ENCODE data around the gene LYSMD2. TPM values are rescaled to one million over a fixed set of nuclear protein-coding genes. Genes with fewer than 3 reads are reported as not detected.

The LYSMD2 gene
- polyA plus RNA-seq, 3 donors: 33.2 to 64.7 (median 50.5) TPM

- intact Hi-C loops (cut with micrococcal nuclease): loop anchor here in 1 of 2 donors (10.0 kb wide), 1 partner anchor 52 kb away; no protein-coding TSS in a partner anchor
- WGBS (ENCODE audit: insufficient coverage): no CpG with 5 or more reads among the region's 1 CpG
- H3K9me3 Mint-ChIP-seq: peaks cover 0 to 2% (median 0%) of the 10 kb centered on the region in 7 donors
Measured at GRCh38 chr15:51766341-51766740, 28.9 kb upstream of the LYSMD2 start.

GRCh38 chr15:51765751-51766150 lies 28.3 kb upstream of the LYSMD2 start:
- Mint-ChIP-seq H3K4me1 (peaks cover 27% of the 10 kb centered on the region), H3K27me3 (ENCODE audit: low read depth in 3 of 3) (no peaks in the 10 kb centered on the region), H3K4me3 (no peak overlapping the region), H3K9me3 (peaks cover 0 to 2% (median 0%) of the 10 kb centered on the region in 7 donors), H3K27ac (no peak overlapping the region), H3K36me3 (peaks cover 36 to 38% of the 10 kb centered on the region in 2 donors)
- Histone ChIP-seq H3K36me3 (replicated peaks in 1 of 2; ENCODE audit: control insufficient read depth in 1 of 2, insufficient read depth in 2 of 2, low read length in 2 of 2) (peaks cover 19 to 30% of the 10 kb centered on the region in 2 donors), H3K9me3 (replicated peaks in 1 of 2; ENCODE audit: control insufficient read depth in 1 of 2, insufficient read depth in 1 of 2, low read length in 2 of 2) (no peaks in the 10 kb centered on the region), H3K4me2 (replicated peaks; ENCODE audit: extremely low read depth, low read length, poor library complexity, severe bottlenecking) (no peak overlapping the region), H3K79me2 (ENCODE audit: insufficient read depth, low read length) (peaks cover 24% of the 10 kb centered on the region), H2AFZ (ENCODE audit: insufficient read depth, low read depth, low read length, poor library complexity, severe bottlenecking) (no peak overlapping the region), H3K4me3 (replicated peaks in 1 of 3; ENCODE audit: low read depth in 2 of 3, low read length in 3 of 3) (no peak overlapping the region), H3K27ac (ENCODE audit: low read depth in 1 of 2, low read length in 2 of 2) (no peak overlapping the region), H3K9ac (ENCODE audit: insufficient read depth, low read length, poor library complexity, severe bottlenecking) (no peak overlapping the region), H3K4me1 (ENCODE audit: control insufficient read depth in 1 of 2, insufficient read depth in 2 of 2, low read length in 2 of 2) (peaks cover 17 to 23% of the 10 kb centered on the region in 2 donors), H4K20me1 (ENCODE audit: insufficient read depth, low read length) (peaks cover 60% of the 10 kb centered on the region), H3K27me3 (ENCODE audit: control insufficient read depth in 2 of 2, insufficient read depth in 2 of 2, low read length in 2 of 2) (no peaks in the 10 kb centered on the region)
- intact Hi-C loops (cut with micrococcal nuclease): loop anchor here in 1 of 2 donors (10.0 kb wide), 1 partner anchor 51 kb away; no protein-coding TSS in a partner anchor
- WGBS (ENCODE audit: insufficient coverage): no CpG with 5 or more reads among the region's 7 CpGs
- DNase-seq: no peak
- no peak for TF ChIP-seq CTCF (IDR thresholded peaks at IDR 0.05)

More at GRCh38 chr15:51766341-51766740, 28.9 kb upstream of the LYSMD2 start:
- Mint-ChIP-seq H3K4me1 (peaks cover 22% of the 10 kb centered on the region), H3K4me3 (no peak overlapping the region), H3K27me3 (ENCODE audit: low read depth in 3 of 3) (no peaks in the 10 kb centered on the region), H3K36me3 (peaks cover 41 to 42% of the 10 kb centered on the region in 2 donors), H3K27ac (no peak overlapping the region)
- Histone ChIP-seq H3K36me3 (replicated peaks in 1 of 2; ENCODE audit: control insufficient read depth in 1 of 2, insufficient read depth in 2 of 2, low read length in 2 of 2) (peaks cover 19 to 36% of the 10 kb centered on the region in 2 donors), H3K9ac (ENCODE audit: insufficient read depth, low read length, poor library complexity, severe bottlenecking) (no peak overlapping the region), H3K4me2 (replicated peaks; ENCODE audit: extremely low read depth, low read length, poor library complexity, severe bottlenecking) (no peak overlapping the region), H3K9me3 (replicated peaks in 1 of 2; ENCODE audit: control insufficient read depth in 1 of 2, insufficient read depth in 1 of 2, low read length in 2 of 2) (no peaks in the 10 kb centered on the region), H4K20me1 (ENCODE audit: insufficient read depth, low read length) (peaks cover 57% of the 10 kb centered on the region), H3K27ac (ENCODE audit: low read depth in 1 of 2, low read length in 2 of 2) (no peak overlapping the region), H3K79me2 (ENCODE audit: insufficient read depth, low read length) (peaks cover 19% of the 10 kb centered on the region), H3K27me3 (ENCODE audit: control insufficient read depth in 2 of 2, insufficient read depth in 2 of 2, low read length in 2 of 2) (no peaks in the 10 kb centered on the region), H2AFZ (ENCODE audit: insufficient read depth, low read depth, low read length, poor library complexity, severe bottlenecking) (no peak overlapping the region), H3K4me1 (ENCODE audit: control insufficient read depth in 1 of 2, insufficient read depth in 2 of 2, low read length in 2 of 2) (peaks cover 17 to 23% of the 10 kb centered on the region in 2 donors), H3K4me3 (replicated peaks in 1 of 3; ENCODE audit: low read depth in 2 of 3, low read length in 3 of 3) (no peak overlapping the region)
- no peak for TF ChIP-seq CTCF (IDR thresholded peaks at IDR 0.05)
- peak in 2 of 3 donors; percentile 12 to 13 for DNase-seq

Measured in CD14-positive monocyte (primary cell).